Body of pancreas (tissue), 4 donors: ENCODE results near the gene DOK1. TPM values are rescaled to one million over a fixed set of nuclear protein-coding genes. Genes with fewer than 3 reads are reported as not detected.

Source experiments
- ATAC-seq: fragments of 150-250 bp; one replicate; pipeline ENCODE4 v1.9.1; 2016
- DNase-seq, 4 donors: peaks; one replicate each; pipeline ENCODE4 v3.0.0-alpha.2; 2019
- H3K27ac ChIP-seq, 4 donors: fragments of 200-600 bp; sonication (generic); 1 replicate in 3 of 4; 2 replicates in 1 of 4; pipeline versions ENCODE4 v1.5.1 to v1.6.1; 2016 to 2019; ENCODE audit warnings: mild to moderate bottlenecking in 1 of 4, mixed read lengths in 1 of 4, moderate library complexity in 1 of 4
- H3K27me3 ChIP-seq, 2 donors: fragments of 200-600 bp; sonication (generic); one replicate each; pipeline ENCODE4 v1.6.0; 2016; ENCODE audit warnings: mild to moderate bottlenecking in 1 of 2
- H3K36me3 ChIP-seq, 2 donors: fragments of 200-600 bp; sonication (generic); replicated peaks in 1 of 2; 2 replicates each; pipeline ENCODE4 v1.5.1; 2016; ENCODE audit warnings: low read depth in 2 of 2; ENCODE audit not compliant: insufficient read depth in 1 of 2
- H3K4me1 ChIP-seq: fragments of 200-600 bp; sonication (generic); one replicate; pipeline ENCODE4 v1.6.0; 2016
- H3K4me3 ChIP-seq, 2 donors: fragments of 200-600 bp; sonication (generic); 1 replicate in 1 of 2; 2 replicates in 1 of 2; pipeline ENCODE4 v1.5.1; 2016 to 2019
- H3K9me3 ChIP-seq, 3 donors: fragments of 200-600 bp; sonication (generic); 1 replicate in 2 of 3; 2 replicates in 1 of 3; pipeline ENCODE4 v1.5.1; 2016
- CTCF ChIP-seq, 7 experiments: fragments of 450-650 bp in 4 of 7; fragments of 200-600 bp in 3 of 7; sonication (generic) in 3 of 7; IDR thresholded peaks; one replicate each; pipeline ENCODE4 v1.5.1; 2016 to 2019; ENCODE audit warnings: antibody characterized with exemption in 7 of 7
- POLR2A ChIP-seq, 3 donors: fragments of 450-650 bp; IDR thresholded peaks; one replicate each; pipeline ENCODE4 v1.6.1; 2016; ENCODE audit warnings: antibody characterized with exemption in 3 of 3, mild to moderate bottlenecking in 2 of 3
- whole genome bisulfite sequencing, 2 donors: methylation state at CpG; one replicate each; pipeline ENCODE4 v1.1.5; 2017; 5-methylcytosine and 5-hydroxymethylcytosine counted together
- intact Hi-C: fragments of 100-400 bp; cut with DNase I; formaldehyde crosslinking; loops from one replicate; pipeline ENCODE4 v1.15.1; 2023
- total RNA-seq, 2 donors: library from RNA; depleted of rRNA; stranded (reverse); fragments of >200 nt; gene quantifications; one replicate each; pipeline ENCODE4 v1.1.0, GENCODE V29; 2016

The DOK1 gene
- total RNA-seq, 2 donors from 2014 or later = 9.2 to 15.3 TPM

GRCh38 chr2:74510272-74510671 lies 44.2 kb upstream of the DOK1 start:
- 71 to 72% methylated on average over 4 of the region's 4 CpGs for WGBS, 2 donors
- no peak for ATAC-seq
- intact Hi-C loops = no loop called here
- TF ChIP-seq POLR2A (IDR thresholded peaks at IDR 0.05) (no peak), CTCF (IDR thresholded peaks at IDR 0.05) (no peak)
- Histone ChIP-seq H3K9me3 (no peaks in the 10 kb centered on the region), H3K4me1 (peaks cover 46% of the 10 kb centered on the region), H3K4me3 (no peak overlapping the region), H3K27ac (no peak overlapping the region), H3K27me3 (peaks cover 0 to 36% of the 10 kb centered on the region in 2 donors), H3K36me3 (no peaks in the 10 kb centered on the region)
- DNase-seq = no peak

- H3K4me1 ChIP-seq = peaks cover 46% of the 10 kb centered on the region
- H3K27me3 ChIP-seq = peaks cover 0 to 47% of the 10 kb centered on the region in 2 donors
- no peak for DNase-seq
- intact Hi-C loops = no loop called here
- 28 to 37% methylated on average over 8 to 11 of the region's 11 CpGs for WGBS, 2 donors
- H3K27ac ChIP-seq = no peak overlapping the region
- no peak overlapping the region for H3K4me3 ChIP-seq
- TF ChIP-seq CTCF (IDR thresholded peaks at IDR 0.05) = no peak
- TF ChIP-seq POLR2A (IDR thresholded peaks at IDR 0.05) = no peak
- no peaks in the 10 kb centered on the region for H3K9me3 ChIP-seq
- H3K36me3 ChIP-seq = no peaks in the 10 kb centered on the region
- ATAC-seq = no peak
Observed at GRCh38 chr2:74511104-74511989, 43.2 kb upstream of the DOK1 start.

- Histone ChIP-seq H3K27me3 (peaks cover 0 to 62% of the 10 kb centered on the region in 2 donors), H3K4me3 (no peak overlapping the region), H3K4me1 (peaks cover 44% of the 10 kb centered on the region), H3K36me3 (no peaks in the 10 kb centered on the region), H3K27ac (no peak overlapping the region), H3K9me3 (no peaks in the 10 kb centered on the region)
- no peak for ATAC-seq
- WGBS, 2 donors = 8 to 11% methylated on average over 16 to 32 of the region's 36 CpGs
- no peak for TF ChIP-seq POLR2A (IDR thresholded peaks at IDR 0.05)
- TF ChIP-seq CTCF (IDR thresholded peaks at IDR 0.05) = no peak
- intact Hi-C loops = no loop called here
- DNase-seq = no peak
Observed at GRCh38 chr2:74512744-74513604, 41.5 kb upstream of the DOK1 start.

GRCh38 chr2:74513605-74514367 lies 40.7 kb upstream of the DOK1 start:
- intact Hi-C loops = no loop called here
- Histone ChIP-seq H3K9me3 (no peaks in the 10 kb centered on the region), H3K27ac (no peak overlapping the region), H3K4me1 (peaks cover 39% of the 10 kb centered on the region), H3K27me3 (peaks cover 0 to 68% of the 10 kb centered on the region in 2 donors), H3K36me3 (no peaks in the 10 kb centered on the region), H3K4me3 (no peak overlapping the region)
- DNase-seq (no peak), ATAC-seq (no peak)
- 6 to 17% methylated on average over 20 to 50 of the region's 52 CpGs for WGBS, 2 donors
- no peak for TF ChIP-seq CTCF (IDR thresholded peaks at IDR 0.05)
- TF ChIP-seq POLR2A (IDR thresholded peaks at IDR 0.05) = no peak
